ENCODE results near the gene FGD2. TPM values are rescaled to one million over a fixed set of nuclear protein-coding genes. Genes with fewer than 3 reads are reported as not detected.

FGD2 gene
- polyA plus RNA-seq, 1 experiment = not detected

DNA sequence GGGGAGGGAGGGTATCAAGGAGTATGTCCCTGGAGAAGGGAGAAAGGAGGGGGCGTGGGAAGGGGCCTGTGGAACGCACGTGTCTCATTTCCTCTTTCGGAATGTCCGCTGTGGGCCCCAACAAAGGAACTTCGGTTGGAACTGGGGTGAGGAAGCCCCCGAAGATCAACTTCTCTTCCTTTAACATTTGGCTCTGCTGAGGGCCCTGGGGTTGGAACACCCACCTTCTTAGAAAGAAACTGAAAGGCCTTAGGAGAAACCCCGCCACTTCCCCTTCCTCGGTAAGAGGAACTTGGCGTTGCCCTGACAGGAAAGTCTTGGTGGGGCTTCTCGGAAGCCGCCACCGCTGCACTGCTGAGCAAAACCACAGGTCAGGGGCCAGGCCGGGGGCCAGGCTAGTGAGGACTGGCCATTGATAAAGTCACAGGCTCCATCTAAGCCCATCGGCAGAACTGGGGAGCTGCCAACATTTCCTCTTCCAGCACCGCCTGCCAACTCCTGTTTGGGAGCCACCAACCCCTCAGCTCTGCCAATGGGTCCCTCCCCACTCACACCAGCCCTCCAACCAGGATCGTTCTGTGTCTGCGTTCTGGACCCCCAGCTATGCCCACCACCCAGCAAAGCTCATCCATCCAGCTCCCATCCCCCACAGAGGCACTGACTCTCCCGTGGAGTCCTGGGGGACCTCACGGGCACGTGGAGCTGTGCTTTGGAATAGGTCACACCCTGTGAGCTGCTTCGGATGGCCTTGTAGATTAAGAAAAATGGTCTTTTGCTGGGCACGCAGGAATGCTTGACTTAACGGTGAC lies 44.8 kb downstream of the FGD2 start:
- POLR2A ChIA-PET = no interaction called here
- Histone ChIP-seq H3K36me3 (ENCODE audit: control insufficient read depth, insufficient read depth, low read length) (no peaks in the 10 kb centered on the region), H3K27me3 (ENCODE audit: control insufficient read depth, insufficient read depth, low read length) (peaks cover 5% of the 10 kb centered on the region), H3K4me3 (ENCODE audit: low read depth, low read length) (no peak overlapping the region)
- TF ChIP-seq, protein P1, sequence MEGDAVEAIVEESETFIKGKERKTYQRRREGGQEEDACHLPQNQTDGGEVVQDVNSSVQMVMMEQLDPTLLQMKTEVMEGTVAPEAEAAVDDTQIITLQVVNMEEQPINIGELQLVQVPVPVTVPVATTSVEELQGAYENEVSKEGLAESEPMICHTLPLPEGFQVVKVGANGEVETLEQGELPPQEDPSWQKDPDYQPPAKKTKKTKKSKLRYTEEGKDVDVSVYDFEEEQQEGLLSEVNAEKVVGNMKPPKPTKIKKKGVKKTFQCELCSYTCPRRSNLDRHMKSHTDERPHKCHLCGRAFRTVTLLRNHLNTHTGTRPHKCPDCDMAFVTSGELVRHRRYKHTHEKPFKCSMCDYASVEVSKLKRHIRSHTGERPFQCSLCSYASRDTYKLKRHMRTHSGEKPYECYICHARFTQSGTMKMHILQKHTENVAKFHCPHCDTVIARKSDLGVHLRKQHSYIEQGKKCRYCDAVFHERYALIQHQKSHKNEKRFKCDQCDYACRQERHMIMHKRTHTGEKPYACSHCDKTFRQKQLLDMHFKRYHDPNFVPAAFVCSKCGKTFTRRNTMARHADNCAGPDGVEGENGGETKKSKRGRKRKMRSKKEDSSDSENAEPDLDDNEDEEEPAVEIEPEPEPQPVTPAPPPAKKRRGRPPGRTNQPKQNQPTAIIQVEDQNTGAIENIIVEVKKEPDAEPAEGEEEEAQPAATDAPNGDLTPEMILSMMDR (IDR thresholded peaks at IDR 0.05; ENCODE audit: insufficient read depth, low read depth, low read length) = no peak
- CTCF ChIA-PET = interaction anchor here (0.6 to 17.0 kb wide), 29 partner anchors 11 to 284 kb away, joined by 3 to 243 read pairs (median 5); partner anchors contain the start of gene PIM1
- DNase-seq (ENCODE audit: low read depth) = no peak

DNA sequence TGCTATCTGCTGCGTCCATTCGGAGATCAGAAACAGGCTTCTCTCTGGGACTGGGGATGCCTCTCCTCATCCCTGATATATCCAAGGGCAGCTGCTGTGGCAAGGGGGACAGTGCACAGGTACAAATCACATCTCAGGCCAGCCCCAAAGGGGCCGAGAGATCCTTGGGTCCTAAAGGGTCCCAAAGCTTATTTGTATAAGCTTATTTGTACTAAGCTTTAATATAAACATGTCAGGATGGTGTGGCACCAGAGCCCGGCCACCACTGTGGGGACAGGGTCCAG lies 45.3 kb downstream of the FGD2 start:
- Histone ChIP-seq H3K4me3 (ENCODE audit: low read depth, low read length) (no peak overlapping the region), H3K27me3 (ENCODE audit: control insufficient read depth, insufficient read depth, low read length) (peaks cover 5% of the 10 kb centered on the region), H3K36me3 (ENCODE audit: control insufficient read depth, insufficient read depth, low read length) (no peaks in the 10 kb centered on the region)
- no peak for DNase-seq (ENCODE audit: low read depth)
- POLR2A ChIA-PET = no interaction called here
- CTCF ChIA-PET = interaction anchor here (0.6 to 17.0 kb wide), 32 partner anchors 10 to 285 kb away, joined by 3 to 243 read pairs (median 5); partner anchors contain the start of gene PIM1
- TF ChIP-seq, protein P1 (IDR thresholded peaks at IDR 0.05; ENCODE audit: insufficient read depth, low read depth, low read length) = no peak

DNA sequence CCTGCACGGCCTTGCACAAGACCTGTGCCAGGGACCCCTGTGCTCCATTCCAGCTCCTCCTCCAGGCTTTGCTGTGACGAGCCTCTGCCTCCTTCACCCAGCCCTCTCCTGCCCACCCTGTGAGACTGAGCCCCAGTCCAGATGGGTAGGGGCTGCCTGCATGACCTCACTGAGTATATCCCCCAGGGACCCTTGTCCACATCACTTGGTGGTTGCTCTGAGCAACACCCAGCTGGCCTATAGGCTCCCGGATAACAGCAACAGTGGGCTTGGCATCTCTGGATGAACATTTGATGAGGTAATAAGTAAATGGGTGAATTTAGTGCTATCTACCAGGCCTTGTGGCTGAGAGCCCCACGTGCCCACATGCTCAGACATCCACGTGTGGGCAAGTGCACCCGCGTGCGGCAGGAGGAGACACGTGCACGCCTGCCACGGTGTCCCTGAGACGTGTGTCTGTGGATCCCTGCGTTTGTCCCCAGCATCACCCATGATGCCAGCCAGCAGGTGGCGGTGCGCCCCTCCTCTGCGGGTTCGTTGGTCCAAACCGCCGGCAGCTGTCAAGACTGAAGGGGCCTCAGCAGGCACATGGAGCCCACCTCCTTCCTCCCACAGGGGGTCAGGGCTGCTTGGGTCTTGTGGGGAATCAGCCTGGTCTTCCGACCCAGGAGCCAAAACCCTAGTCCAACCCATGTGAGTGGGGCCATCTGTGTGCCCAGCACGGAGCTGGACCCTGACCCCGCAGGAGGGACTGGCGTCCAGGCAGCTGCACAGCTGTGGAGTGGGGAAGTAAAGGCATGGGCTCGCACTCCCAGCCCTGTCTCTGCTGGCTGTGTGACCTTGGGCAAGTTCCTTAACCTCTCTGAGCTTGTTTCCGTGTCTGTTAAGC lies 45.9 kb downstream of the FGD2 start:
- TF ChIP-seq, protein P1 (IDR thresholded peaks at IDR 0.05; ENCODE audit: insufficient read depth, low read depth, low read length) = peak; percentile 89
- Histone ChIP-seq H3K4me3 (ENCODE audit: low read depth, low read length) (no peak overlapping the region), H3K36me3 (ENCODE audit: control insufficient read depth, insufficient read depth, low read length) (no peaks in the 10 kb centered on the region), H3K27me3 (ENCODE audit: control insufficient read depth, insufficient read depth, low read length) (peaks cover 2% of the 10 kb centered on the region)
- DNase-seq (ENCODE audit: low read depth) = no peak
- ChIA-PET CTCF (interaction anchor here (0.6 to 17.0 kb wide), 49 partner anchors 8 to 285 kb away, joined by 3 to 243 read pairs (median 5); partner anchors contain the start of gene PIM1), POLR2A (no interaction called here)

DNA sequence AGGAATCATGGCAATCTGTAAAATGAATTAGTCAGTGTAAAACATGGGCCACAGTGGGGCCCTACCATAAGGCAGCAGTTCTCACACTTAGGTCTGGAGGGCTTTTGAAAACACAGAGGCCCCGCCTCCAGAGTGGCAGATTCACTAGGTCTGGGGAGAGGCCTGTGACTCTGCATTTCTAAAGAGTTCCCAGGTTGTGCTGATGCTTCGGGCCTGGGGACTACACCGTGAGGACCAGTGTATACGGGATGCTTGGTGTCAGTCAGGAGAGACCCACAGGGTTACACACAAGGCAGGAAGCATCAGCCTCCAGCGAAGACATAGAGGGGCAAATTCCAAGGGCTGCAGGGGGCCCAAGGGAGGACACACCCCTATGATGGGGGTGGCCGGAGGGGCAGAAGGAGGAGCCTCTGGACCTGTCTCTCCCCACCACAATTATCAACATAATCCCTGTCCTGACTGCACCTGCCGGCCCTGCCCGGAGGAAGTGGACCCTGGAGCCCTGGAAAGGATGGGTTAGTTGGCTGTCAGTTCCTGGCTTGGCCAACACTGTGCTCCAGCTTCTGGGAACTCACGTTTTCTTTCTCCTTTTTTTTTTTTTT lies 46.7 kb downstream of the FGD2 start:
- Histone ChIP-seq H3K27me3 (ENCODE audit: control insufficient read depth, insufficient read depth, low read length) (peaks cover 2% of the 10 kb centered on the region; the same call in 1 of the 2 replicates), H3K4me3 (ENCODE audit: low read depth, low read length) (no peak overlapping the region), H3K36me3 (ENCODE audit: control insufficient read depth, insufficient read depth, low read length) (no peaks in the 10 kb centered on the region)
- CTCF ChIA-PET = interaction anchor here (0.6 to 17.0 kb wide), 39 partner anchors 8 to 190 kb away, joined by 3 to 243 read pairs (median 5); partner anchors contain the start of gene PIM1
- POLR2A ChIA-PET = no interaction called here
- DNase-seq (ENCODE audit: low read depth) = no peak
- TF ChIP-seq, protein P1 (IDR thresholded peaks at IDR 0.05; ENCODE audit: insufficient read depth, low read depth, low read length) = no peak

Data from BJ (cell line).